H9 (cell line): ENCODE measurements around the gene SPATA31E1. TPM values are rescaled to one million over a fixed set of nuclear protein-coding genes. Genes with fewer than 3 reads are reported as not detected.

Source experiments
- DNase-seq: peaks from one replicate; pipeline ENCODE4 v3.0.0-alpha.2; 2017
- H2AFZ ChIP-seq: one replicate; pipeline ENCODE4 v1.6.1; 2013; ENCODE audit warnings: mild to moderate bottlenecking, low read length, control low read depth, moderate library complexity
- H2AK5ac ChIP-seq: 2 replicates; pipeline ENCODE4 v1.6.1; 2013; ENCODE audit warnings: low read length, control low read depth, mixed read lengths; ENCODE audit not compliant: insufficient read length
- H2BK120ac ChIP-seq: one replicate; pipeline ENCODE4 v1.6.1; 2013; ENCODE audit warnings: low read depth, mild to moderate bottlenecking, low read length, control low read depth, inconsistent platforms; ENCODE audit not compliant: poor library complexity, severe bottlenecking
- H2BK12ac ChIP-seq: 2 replicates; pipeline ENCODE4 v1.6.1; 2013; ENCODE audit warnings: low read length, control low read depth, mixed read lengths, low read depth; ENCODE audit not compliant: insufficient read length
- H2BK15ac ChIP-seq: 2 replicates; pipeline ENCODE4 v1.6.1; 2013; ENCODE audit warnings: low read depth, low read length, control low read depth
- H2BK20ac ChIP-seq: one replicate; pipeline ENCODE4 v1.6.1; 2013; ENCODE audit warnings: low read depth, mild to moderate bottlenecking, low read length, control low read depth, inconsistent platforms; ENCODE audit not compliant: poor library complexity, severe bottlenecking
- H2BK5ac ChIP-seq: 2 replicates; pipeline ENCODE4 v1.6.1; 2013; ENCODE audit warnings: low read length, control low read depth, mixed read lengths; ENCODE audit not compliant: insufficient read length
- H3K14ac ChIP-seq: 2 replicates; pipeline ENCODE4 v1.6.1; 2013; ENCODE audit warnings: low read length, control low read depth; ENCODE audit not compliant: insufficient read depth
- H3K18ac ChIP-seq: 2 replicates; pipeline ENCODE4 v1.6.1; 2013; ENCODE audit warnings: low read depth, mild to moderate bottlenecking, mixed read lengths, low read length, control low read depth; ENCODE audit not compliant: insufficient read length
- H3K23ac ChIP-seq: 2 replicates; pipeline ENCODE4 v1.6.1; 2013; ENCODE audit warnings: low read length, control low read depth, mixed read lengths, low read depth; ENCODE audit not compliant: insufficient read length
- H3K23me2 ChIP-seq: 2 replicates; pipeline ENCODE4 v1.6.1; 2013; ENCODE audit warnings: low read depth, mild to moderate bottlenecking, mixed read lengths, low read length, control low read depth; ENCODE audit not compliant: insufficient read length, poor library complexity, severe bottlenecking
- H3K27ac ChIP-seq: 2 replicates; pipeline ENCODE4 v1.5.1; 2013; ENCODE audit warnings: low read length, control low read depth, mixed read lengths, low read depth; ENCODE audit not compliant: insufficient read length
- H3K27me3 ChIP-seq: 2 replicates; pipeline ENCODE4 v1.6.1; 2013; ENCODE audit warnings: low read length, control low read depth, inconsistent platforms; ENCODE audit not compliant: insufficient read depth
- H3K4ac ChIP-seq: 2 replicates; pipeline ENCODE4 v1.6.1; 2013; ENCODE audit warnings: low read depth, mild to moderate bottlenecking, control low read depth, inconsistent platforms, low read length, moderate library complexity
- H3K4me1 ChIP-seq: 2 replicates; pipeline ENCODE4 v1.6.1; 2013; ENCODE audit warnings: low read length, control low read depth, inconsistent platforms; ENCODE audit not compliant: insufficient read depth
- H3K4me2 ChIP-seq: 2 replicates; pipeline ENCODE4 v1.6.1; 2013; ENCODE audit warnings: low read length, control low read depth, mixed read lengths; ENCODE audit not compliant: insufficient read length, insufficient read depth
- H3K56ac ChIP-seq: 2 replicates; pipeline ENCODE4 v1.6.1; 2013; ENCODE audit warnings: low read depth, mild to moderate bottlenecking, mixed read lengths, low read length, control low read depth; ENCODE audit not compliant: insufficient read length
- H3K79me1 ChIP-seq: 2 replicates; pipeline ENCODE4 v1.6.1; 2013; ENCODE audit warnings: low read depth, mild to moderate bottlenecking, moderate library complexity, low read length, control low read depth, inconsistent platforms; ENCODE audit not compliant: insufficient read depth, poor library complexity, severe bottlenecking
- H3K79me2 ChIP-seq: 2 replicates; pipeline ENCODE4 v1.6.1; 2013; ENCODE audit warnings: low read length, control low read depth, inconsistent platforms; ENCODE audit not compliant: insufficient read depth
- H3K9ac ChIP-seq: 2 replicates; pipeline ENCODE4 v1.6.1; 2013; ENCODE audit warnings: low read length, control low read depth, mixed read lengths; ENCODE audit not compliant: insufficient read length; ENCODE audit errors: extremely low read depth
- H3K9me3 ChIP-seq: one replicate; pipeline ENCODE4 v1.6.1; 2013; ENCODE audit warnings: low read depth, low read length, inconsistent platforms; ENCODE audit not compliant: control insufficient read depth
- H3T11ph ChIP-seq: one replicate; pipeline ENCODE4 v1.6.1; 2013; ENCODE audit warnings: mild to moderate bottlenecking, low read length, control low read depth, inconsistent platforms
- H4K20me1 ChIP-seq: one replicate; pipeline ENCODE4 v1.6.1; 2013; ENCODE audit not compliant: control insufficient read depth, insufficient read length, insufficient read depth
- H4K5ac ChIP-seq: 2 replicates; pipeline ENCODE4 v1.6.1; 2013; ENCODE audit warnings: low read depth, mild to moderate bottlenecking, mixed read lengths, low read length, control low read depth; ENCODE audit not compliant: insufficient read length
- H4K8ac ChIP-seq: replicated peaks from 2 replicates; pipeline ENCODE4 v1.6.1; 2013; ENCODE audit warnings: low read length, control low read depth, mixed read lengths, low read depth; ENCODE audit not compliant: insufficient read length
- H4K91ac ChIP-seq: 2 replicates; pipeline ENCODE4 v1.6.1; 2013; ENCODE audit warnings: low read depth, mild to moderate bottlenecking, moderate library complexity, mixed read lengths, low read length, control low read depth; ENCODE audit not compliant: insufficient read length
- H3K27ac Mint-ChIP-seq, 3 experiments: 2 replicates in 2 of 3; 3 replicates in 1 of 3; pipeline ENCODE4 v1.8.0; 2020 to 2021; ENCODE audit warnings: mixed read lengths in 3 of 3, mild to moderate bottlenecking in 1 of 3, moderate library complexity in 1 of 3
- H3K27me3 Mint-ChIP-seq: 2 replicates; pipeline ENCODE4 v1.8.0; 2021; ENCODE audit warnings: low read depth, mild to moderate bottlenecking, moderate library complexity, mixed read lengths
- H3K36me3 Mint-ChIP-seq, 3 experiments: 2 replicates in 2 of 3; 3 replicates in 1 of 3; pipeline ENCODE4 v1.8.0; 2020 to 2021; ENCODE audit warnings: low read depth in 3 of 3, mixed read lengths in 3 of 3; ENCODE audit not compliant: insufficient read depth in 1 of 3
- H3K4me1 Mint-ChIP-seq, 2 experiments: 2 replicates each; pipeline ENCODE4 v1.8.0; 2020; ENCODE audit warnings: mixed read lengths in 2 of 2
- H3K4me3 Mint-ChIP-seq, 2 experiments: 2 replicates in 1 of 2; 3 replicates in 1 of 2; pipeline ENCODE4 v1.8.0; 2020 to 2021; ENCODE audit warnings: mild to moderate bottlenecking in 2 of 2, mixed read lengths in 2 of 2, moderate library complexity in 1 of 2
- H3K9me3 Mint-ChIP-seq, 2 experiments: 2 replicates in 1 of 2; 3 replicates in 1 of 2; pipeline ENCODE4 v1.8.0; 2020; ENCODE audit warnings: mild to moderate bottlenecking in 2 of 2, mixed read lengths in 2 of 2, moderate library complexity in 1 of 2
- CTCF ChIP-seq: fragments of 200-600 bp; sonication (generic); conservative IDR thresholded peaks from 3 replicates; pipeline ENCODE4 v1.8.0; 2021; ENCODE audit warnings: antibody characterized with exemption, mild to moderate bottlenecking
- WGBS: extraction: QIAGEN DNeasy Blood & Tissue Kit; methylation state at CpG from one replicate; pipeline ENCODE4 v1.1.7; 2013; ENCODE audit warnings: missing lambda C conversion rate, low lambda C conversion rate, mixed read lengths; ENCODE audit not compliant: insufficient read length; ENCODE audit errors: extremely low coverage; 5-methylcytosine and 5-hydroxymethylcytosine counted together
- total RNA-seq: library from RNA; stranded (reverse); gene quantifications from 2 replicates; pipeline ENCODE4 v1.2.1, GENCODE V29; 2021

The SPATA31E1 gene
- total RNA-seq, 1 experiment from 2014 or later, result 0.09 TPM

GRCh38 chr9:87892956-87893355, 10.3 kb downstream of the SPATA31E1 start:
- H3K56ac ChIP-seq, result no peak overlapping the region
- H3K27ac Mint-ChIP-seq, result no peak overlapping the region
- H2BK12ac ChIP-seq, result no peak overlapping the region
- no peak overlapping the region for H3K14ac ChIP-seq
- H3K79me2 ChIP-seq, result no peaks in the 10 kb centered on the region
- no peak overlapping the region for H2BK5ac ChIP-seq
- H2BK15ac ChIP-seq, result no peak overlapping the region
- H3K9ac ChIP-seq, result no peak overlapping the region
- no peak overlapping the region for H3K4ac ChIP-seq
- no peaks in the 10 kb centered on the region for H3K23me2 ChIP-seq
- peaks cover 0 to 3% of the 10 kb centered on the region in 2 experiments; a peak in 2 of 5 replicates for H3K9me3 Mint-ChIP-seq
- no peak overlapping the region for H3K23ac ChIP-seq
- H3K27me3 ChIP-seq, result no peaks in the 10 kb centered on the region
- no peaks in the 10 kb centered on the region for H4K20me1 ChIP-seq
- H3K36me3 Mint-ChIP-seq, result no peaks in the 10 kb centered on the region
- no peak overlapping the region for H2AK5ac ChIP-seq
- no peak overlapping the region for H3K27ac ChIP-seq
- H3K27me3 Mint-ChIP-seq, result no peaks in the 10 kb centered on the region
- no peaks in the 10 kb centered on the region for H3K4me1 ChIP-seq
- H4K91ac ChIP-seq, result no peak overlapping the region
- no peak overlapping the region for H3K18ac ChIP-seq
- no CpG with 5 or more reads among the region's 4 CpGs for WGBS
- H4K8ac ChIP-seq, result no peak overlapping the region
- H3K79me1 ChIP-seq, result no peaks in the 10 kb centered on the region
- no peak for TF ChIP-seq CTCF
- H2BK20ac ChIP-seq, result no peak overlapping the region
- DNase-seq, result no peak
- H2BK120ac ChIP-seq, result no peak overlapping the region
- no peaks in the 10 kb centered on the region for H3K9me3 ChIP-seq
- H3K4me3 Mint-ChIP-seq, result no peak overlapping the region
- H3K4me1 Mint-ChIP-seq, result no peaks in the 10 kb centered on the region
- H3T11ph ChIP-seq, result no peak overlapping the region
- no peak overlapping the region for H4K5ac ChIP-seq
- no peak overlapping the region for H3K4me2 ChIP-seq
- H2AFZ ChIP-seq, result no peak overlapping the region
